Stimulated activated CD4-positive, alpha-beta T cell treated with anti-CD3 and anti-CD28 coated beads, Interleukin-12 subunit alpha, Interleukin-12 subunit beta, amount 100 ng/mL, for 48 hours (primary cell): ENCODE data around the gene NGEF.

ENCODE experiments used
- DNase-seq, 3 donors: peaks; one replicate each; pipeline ENCODE4 v3.0.0-alpha.2; 2020; ENCODE audit warnings: low read depth in 2 of 3, low spot score in 1 of 3

The NGEF gene

GRCh38 chr2:233002829-233003657, 10.0 kb downstream of the NGEF start:
- DNase-seq = no peak

GRCh38 chr2:233000886-233001750, 11.9 kb downstream of the NGEF start:
- DNase-seq = no peak

DNA sequence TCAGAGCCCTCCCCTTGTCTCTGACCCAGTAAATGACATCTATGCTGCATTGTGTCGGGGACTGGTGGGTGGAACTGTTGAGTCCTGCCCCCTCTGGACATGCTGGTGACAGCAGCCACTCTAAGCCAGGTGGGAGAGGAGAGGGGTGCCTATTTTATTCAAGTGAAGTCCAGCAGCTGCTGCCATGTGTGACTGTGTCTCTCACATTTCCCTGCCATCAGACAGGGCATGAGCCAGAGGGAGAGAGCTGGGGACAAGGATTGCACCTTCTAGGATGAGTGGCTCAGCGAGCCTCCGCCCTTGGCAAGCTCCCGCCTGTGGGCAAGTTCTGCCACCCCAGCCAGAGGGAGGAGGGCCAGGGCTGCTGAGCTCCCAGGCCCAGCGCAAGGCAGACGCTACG, 13.7 kb downstream of the NGEF start:
- DNase-seq = no peak

DNA sequence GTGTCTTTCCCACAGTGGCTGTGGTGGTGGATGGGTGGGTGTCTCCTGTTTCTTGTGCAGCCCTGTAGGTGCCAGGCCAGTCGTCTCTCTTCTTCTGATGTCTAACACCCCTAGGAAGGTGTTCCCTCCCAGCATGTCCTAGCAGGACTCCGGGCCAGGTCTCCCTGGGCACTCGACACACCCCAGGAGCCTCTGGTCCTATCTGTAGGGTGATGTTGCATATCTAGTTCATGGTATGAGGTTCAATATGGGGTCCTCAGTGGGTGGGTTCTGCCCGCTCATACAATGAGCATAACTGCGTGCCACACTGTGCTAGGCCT, 14.4 kb downstream of the NGEF start:
- no peak for DNase-seq

- DNase-seq = no peak
Observed at GRCh38 chr2:232997749-232998665, 15.0 kb downstream of the NGEF start.

DNA sequence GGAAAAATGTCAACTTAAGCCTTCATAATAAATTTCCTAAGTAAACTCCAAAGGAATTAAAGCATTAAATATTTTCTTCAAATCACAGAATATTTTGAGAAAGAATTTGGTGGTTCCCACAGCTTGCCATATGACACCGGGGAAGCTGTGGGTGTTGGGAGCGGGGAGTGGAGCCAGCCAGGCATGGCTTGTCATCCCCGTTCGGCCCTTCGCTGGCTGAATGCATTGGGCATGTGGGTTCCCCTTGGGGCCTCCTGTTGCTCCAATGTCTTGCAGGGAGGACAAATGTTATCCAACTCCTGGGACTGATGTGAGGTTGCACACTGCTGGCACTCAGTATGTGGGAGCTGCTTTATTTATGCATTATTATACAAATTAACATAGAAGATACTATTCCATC, 18.6 kb downstream of the NGEF start:
- no peak for DNase-seq

DNA sequence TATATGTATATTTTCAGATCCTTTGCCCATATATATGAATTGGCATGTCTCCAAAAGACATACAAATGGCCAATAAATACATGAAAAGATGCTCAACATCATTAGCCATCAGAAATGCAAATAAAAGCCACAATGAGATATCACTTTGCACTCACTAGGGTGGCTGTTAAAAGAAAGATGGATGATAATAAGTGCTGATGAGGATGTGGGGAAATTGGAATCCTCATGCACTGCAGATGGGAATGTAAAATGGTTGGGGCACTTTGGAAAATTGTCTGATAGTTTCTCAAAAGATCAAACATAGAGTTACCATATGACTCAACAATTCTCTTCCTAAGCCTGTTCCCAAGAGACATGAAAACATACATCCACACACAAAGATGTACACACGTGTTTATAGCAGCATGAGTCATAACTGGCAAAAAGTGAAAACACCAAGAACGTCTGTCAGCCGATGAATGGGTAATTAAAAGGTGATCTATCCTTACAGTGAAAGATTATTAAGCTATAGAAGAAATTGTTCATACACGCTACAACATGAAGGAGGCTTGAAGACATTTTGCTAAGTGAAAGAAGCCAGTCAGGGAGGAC, 19.7 kb downstream of the NGEF start:
- DNase-seq = no peak

DNA sequence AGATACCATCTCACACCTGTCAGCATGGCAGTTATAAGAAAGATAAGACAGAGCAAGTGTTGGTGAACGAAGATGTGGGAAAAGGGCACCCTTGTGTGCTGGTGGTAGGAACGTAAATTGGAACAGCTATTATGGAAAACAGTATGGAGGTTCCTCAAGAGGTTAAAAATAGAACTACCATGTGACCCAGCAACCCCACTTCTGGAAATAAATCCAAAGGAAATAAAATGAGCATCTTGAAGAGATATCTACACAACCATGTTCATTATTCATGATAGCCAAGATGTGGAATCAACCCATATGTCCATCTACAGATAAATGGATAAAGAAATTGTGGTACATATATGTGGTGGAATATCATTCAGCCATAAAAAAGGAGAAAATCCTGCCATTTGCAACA, 26.9 kb downstream of the NGEF start:
- no peak for DNase-seq

- no peak for DNase-seq
Observed at GRCh38 chr2:232984451-232985207, 28.4 kb downstream of the NGEF start.

- no peak for DNase-seq
Observed at GRCh38 chr2:232983669-232984140, 29.4 kb downstream of the NGEF start.

- DNase-seq = no peak
Observed at GRCh38 chr2:232982926-232983668, 30.0 kb downstream of the NGEF start.

- DNase-seq = no peak
Observed at GRCh38 chr2:232981767-232982360, 31.2 kb downstream of the NGEF start.

GRCh38 chr2:232981356-232981755, 31.7 kb downstream of the NGEF start:
- no peak for DNase-seq

- no peak for DNase-seq
Observed at GRCh38 chr2:232980683-232981082, 32.4 kb downstream of the NGEF start.

GRCh38 chr2:232979871-232980461, 33.1 kb downstream of the NGEF start:
- no peak for DNase-seq

- DNase-seq = no peak
Observed at GRCh38 chr2:232977438-232977971, 35.6 kb downstream of the NGEF start.

DNA sequence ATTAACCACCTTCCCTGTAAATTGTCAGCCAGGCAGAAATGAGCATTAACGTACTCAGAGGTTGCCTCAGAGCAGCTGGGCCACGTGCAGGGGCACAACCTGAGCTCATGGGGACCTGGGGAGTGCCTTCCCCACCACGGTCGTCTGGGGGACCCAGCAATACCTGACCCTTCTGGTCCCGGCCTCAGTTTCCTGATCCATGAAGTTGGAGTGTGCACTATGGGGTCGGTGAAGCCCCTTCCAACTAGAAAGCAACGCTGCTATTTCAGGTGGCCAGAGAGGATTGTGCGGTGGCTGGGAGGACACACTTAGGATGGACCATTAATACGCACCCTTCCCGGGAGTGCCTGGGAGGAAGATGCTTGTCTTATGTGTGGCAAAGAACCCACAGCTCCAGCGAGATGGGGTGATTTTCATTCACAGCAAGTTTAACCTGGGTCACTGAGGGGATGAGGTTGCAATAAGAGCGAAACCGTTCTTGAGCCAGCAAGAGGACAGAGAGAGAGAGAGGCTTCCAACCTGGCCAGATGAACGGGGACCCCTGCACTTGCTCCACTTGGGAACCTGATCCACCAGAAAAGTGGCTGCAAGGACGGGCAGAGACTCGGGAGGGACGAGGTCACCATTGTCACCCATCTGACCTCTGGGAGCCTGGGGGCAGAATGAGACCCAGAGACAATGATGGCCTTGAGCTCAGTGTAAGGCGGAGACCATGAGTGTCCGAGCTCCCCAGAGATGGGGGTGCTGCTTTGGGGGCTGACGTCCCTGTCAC, 36.2 kb downstream of the NGEF start:
- DNase-seq = no peak

DNA sequence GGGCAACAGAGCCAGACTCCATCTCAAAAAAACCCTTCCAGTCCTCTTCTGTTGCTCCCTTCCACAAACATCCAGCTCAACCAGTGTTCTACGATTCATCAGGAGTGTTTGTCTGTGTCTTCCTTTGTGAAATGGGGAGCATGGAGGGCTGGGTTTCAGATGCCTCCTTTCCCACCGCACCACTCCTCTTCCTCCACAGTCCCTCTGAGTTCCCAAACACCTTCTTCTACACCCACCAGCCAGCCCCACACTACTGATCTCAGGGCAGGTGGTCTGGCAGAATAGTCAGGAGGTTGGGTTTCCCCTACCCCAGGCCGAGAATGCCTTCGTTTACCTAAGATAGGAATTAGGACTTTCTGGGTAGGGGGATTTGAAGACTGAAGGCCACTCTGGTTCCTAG, 36.9 kb downstream of the NGEF start:
- no peak for DNase-seq
